Measurements from ENCODE around the gene CLEC4M.

Gene CLEC4M

DNA sequence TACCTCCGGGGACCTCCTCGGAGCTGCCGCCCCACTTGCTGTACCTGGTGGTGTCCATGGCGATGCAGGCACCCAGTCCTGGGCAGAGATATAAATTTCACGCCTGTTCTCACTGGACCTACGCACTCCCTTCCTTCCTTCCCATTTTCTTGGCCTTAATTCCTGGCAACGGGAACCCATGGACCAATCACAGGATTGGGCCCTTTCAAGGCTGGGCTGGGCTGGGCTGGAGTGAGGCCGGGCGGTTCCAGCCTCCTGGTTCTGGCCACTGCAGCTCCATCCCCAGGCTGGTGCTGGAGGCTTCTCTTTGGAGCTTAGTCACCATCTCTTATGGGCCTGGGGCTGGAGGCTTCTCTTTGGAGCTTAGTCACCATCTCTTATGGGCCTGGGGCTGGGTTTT, 31.0 kb upstream of the CLEC4M start, which contains the start of gene CLEC4G:
Gene CLEC4G (minus strand): TSS at position 66 of the 400 bp plus-strand sequence. CDS start 8 bp downstream, at position 58.
- Histone ChIP-seq H3K27me3 (ENCODE audit: low read length) (no peaks in the 10 kb centered on the region), H2AFZ (ENCODE audit: low read depth, low read length, severe bottlenecking) (no peak within 1 kb of the TSS), H3K9me3 (ENCODE audit: insufficient read depth, low read length) (no peaks in the 10 kb centered on the region), H4K20me1 (ENCODE audit: low read depth, low read length) (no peaks in the 10 kb centered on the region), H3K79me2 (ENCODE audit: insufficient read depth, low read length) (no peaks in the 10 kb centered on the region), H3F3A (ENCODE audit: insufficient read depth) (no peaks in the 10 kb centered on the region), H3K4me2 (ENCODE audit: low read depth, low read length, poor library complexity, severe bottlenecking) (no peak within 1 kb of the TSS), H3K9ac (ENCODE audit: low read length) (no peak within 1 kb of the TSS), H3K36me3 (ENCODE audit: low read length) (no peaks in the 10 kb centered on the region), H3K9me2 (replicated peaks; ENCODE audit: insufficient read depth, low read length) (no peaks in the 10 kb centered on the region), H3K4me3 (ENCODE audit: insufficient read depth, low read length, poor library complexity, severe bottlenecking) (no peak within 1 kb of the TSS), H3K27ac (ENCODE audit: low read depth, low read length) (no peak within 1 kb of the TSS)
- TF ChIP-seq EZH2phosphoT487 (conservative IDR thresholded peaks at IDR 0.05; ENCODE audit: low read length) = no peak
- TF ChIP-seq, protein P1, sequence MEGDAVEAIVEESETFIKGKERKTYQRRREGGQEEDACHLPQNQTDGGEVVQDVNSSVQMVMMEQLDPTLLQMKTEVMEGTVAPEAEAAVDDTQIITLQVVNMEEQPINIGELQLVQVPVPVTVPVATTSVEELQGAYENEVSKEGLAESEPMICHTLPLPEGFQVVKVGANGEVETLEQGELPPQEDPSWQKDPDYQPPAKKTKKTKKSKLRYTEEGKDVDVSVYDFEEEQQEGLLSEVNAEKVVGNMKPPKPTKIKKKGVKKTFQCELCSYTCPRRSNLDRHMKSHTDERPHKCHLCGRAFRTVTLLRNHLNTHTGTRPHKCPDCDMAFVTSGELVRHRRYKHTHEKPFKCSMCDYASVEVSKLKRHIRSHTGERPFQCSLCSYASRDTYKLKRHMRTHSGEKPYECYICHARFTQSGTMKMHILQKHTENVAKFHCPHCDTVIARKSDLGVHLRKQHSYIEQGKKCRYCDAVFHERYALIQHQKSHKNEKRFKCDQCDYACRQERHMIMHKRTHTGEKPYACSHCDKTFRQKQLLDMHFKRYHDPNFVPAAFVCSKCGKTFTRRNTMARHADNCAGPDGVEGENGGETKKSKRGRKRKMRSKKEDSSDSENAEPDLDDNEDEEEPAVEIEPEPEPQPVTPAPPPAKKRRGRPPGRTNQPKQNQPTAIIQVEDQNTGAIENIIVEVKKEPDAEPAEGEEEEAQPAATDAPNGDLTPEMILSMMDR (IDR thresholded peaks at IDR 0.05; ENCODE audit: insufficient read depth, low read length, poor library complexity, severe bottlenecking) = no peak

DNA sequence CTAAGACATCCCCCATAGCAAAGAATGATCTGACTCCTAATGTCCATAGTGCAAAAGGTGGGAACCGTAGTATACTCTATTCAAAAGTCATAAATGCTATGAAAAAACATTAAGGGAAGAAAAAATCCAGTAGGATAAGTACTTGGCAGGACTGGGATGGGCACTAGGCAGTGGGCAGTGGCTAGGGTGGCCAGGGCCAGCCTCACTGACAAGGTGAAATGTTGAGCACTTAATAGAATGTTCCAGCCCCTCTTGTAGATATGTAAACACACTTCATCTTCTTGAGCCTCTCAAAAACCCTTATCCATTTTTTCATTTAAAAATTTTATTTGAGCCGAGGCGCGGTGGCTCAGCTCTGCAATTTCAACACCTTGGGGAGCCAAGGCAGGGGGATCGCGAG, 29.7 kb upstream of the CLEC4M start:
- Histone ChIP-seq H3K27me3 (ENCODE audit: low read length) (no peaks in the 10 kb centered on the region), H3K9ac (ENCODE audit: low read length) (no peak overlapping the region)

DNA sequence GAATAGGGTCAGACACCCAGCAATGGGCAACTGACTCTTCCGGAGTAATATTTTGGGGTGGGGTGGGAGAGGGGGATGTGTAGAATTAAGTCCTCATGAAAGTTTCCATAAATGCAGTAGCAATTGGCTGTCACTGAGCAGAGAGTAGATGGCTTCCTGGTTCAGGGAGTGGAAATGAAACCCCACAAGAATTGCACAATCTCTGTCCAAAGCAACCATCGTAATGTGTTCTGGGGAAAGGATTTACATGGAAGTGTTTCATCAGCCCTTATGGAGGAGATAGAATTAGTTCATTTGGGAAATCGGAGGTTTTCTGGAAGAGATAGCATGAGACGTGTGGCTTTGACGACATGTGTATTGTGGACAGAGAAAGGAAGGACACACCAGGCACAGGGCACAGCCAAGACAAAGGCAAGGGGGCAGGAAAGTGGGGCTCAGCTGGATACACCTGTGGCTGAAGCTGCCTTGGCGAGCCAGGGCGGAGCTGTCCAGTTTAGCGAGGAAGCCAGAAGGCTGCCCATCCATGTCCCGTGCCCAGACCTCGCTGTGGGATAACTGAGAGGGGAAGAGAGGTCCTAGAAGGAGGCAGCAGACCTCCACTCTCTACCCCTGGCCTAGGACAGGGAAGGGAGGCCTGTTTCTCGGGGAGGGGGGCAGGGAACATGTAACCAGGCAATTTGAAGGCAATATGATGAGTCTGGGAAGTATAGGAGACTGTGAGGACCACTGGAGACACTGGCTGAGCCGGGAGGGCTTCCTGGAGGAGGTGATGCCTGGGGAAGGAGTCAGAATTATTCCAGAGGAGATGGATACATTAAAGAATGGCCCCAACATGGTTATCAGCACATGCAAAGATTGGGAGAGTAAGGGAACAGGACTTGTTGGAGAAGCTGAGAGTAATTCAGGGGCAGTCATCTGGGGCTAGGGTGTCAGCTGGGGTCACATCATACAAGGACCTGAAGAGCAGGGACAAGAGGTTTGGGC, 28.5 kb upstream of the CLEC4M start:
- Histone ChIP-seq H3K9me3 (ENCODE audit: insufficient read depth, low read length) (no peaks in the 10 kb centered on the region), H3K27ac (ENCODE audit: low read depth, low read length) (no peak overlapping the region), H3K27me3 (ENCODE audit: low read length) (no peaks in the 10 kb centered on the region), H3K36me3 (ENCODE audit: low read length) (no peaks in the 10 kb centered on the region), H2AFZ (ENCODE audit: low read depth, low read length, severe bottlenecking) (no peak overlapping the region), H3F3A (ENCODE audit: insufficient read depth) (no peaks in the 10 kb centered on the region), H3K9ac (ENCODE audit: low read length) (no peak overlapping the region), H3K4me2 (ENCODE audit: low read depth, low read length, poor library complexity, severe bottlenecking) (no peak overlapping the region), H3K4me3 (ENCODE audit: insufficient read depth, low read length, poor library complexity, severe bottlenecking) (no peak overlapping the region), H3K79me2 (ENCODE audit: insufficient read depth, low read length) (no peaks in the 10 kb centered on the region), H4K20me1 (ENCODE audit: low read depth, low read length) (no peaks in the 10 kb centered on the region), H3K9me2 (replicated peaks; ENCODE audit: insufficient read depth, low read length) (no peaks in the 10 kb centered on the region)
- TF ChIP-seq, protein P1 (IDR thresholded peaks at IDR 0.05; ENCODE audit: insufficient read depth, low read length, poor library complexity, severe bottlenecking) = no peak
- TF ChIP-seq EZH2phosphoT487 (conservative IDR thresholded peaks at IDR 0.05; ENCODE audit: low read length) = no peak

More for the DNA sequence above, 29.7 kb upstream of the CLEC4M start:
- Histone ChIP-seq H4K20me1 (ENCODE audit: low read depth, low read length) (no peaks in the 10 kb centered on the region), H3K9me2 (replicated peaks; ENCODE audit: insufficient read depth, low read length) (no peaks in the 10 kb centered on the region), H3F3A (ENCODE audit: insufficient read depth) (no peaks in the 10 kb centered on the region), H3K9me3 (ENCODE audit: insufficient read depth, low read length) (no peaks in the 10 kb centered on the region), H3K36me3 (ENCODE audit: low read length) (no peaks in the 10 kb centered on the region), H3K79me2 (ENCODE audit: insufficient read depth, low read length) (no peaks in the 10 kb centered on the region), H3K27ac (ENCODE audit: low read depth, low read length) (no peak overlapping the region), H3K4me2 (ENCODE audit: low read depth, low read length, poor library complexity, severe bottlenecking) (no peak overlapping the region), H2AFZ (ENCODE audit: low read depth, low read length, severe bottlenecking) (no peak overlapping the region), H3K4me3 (ENCODE audit: insufficient read depth, low read length, poor library complexity, severe bottlenecking) (no peak overlapping the region)
- TF ChIP-seq, protein P1 (IDR thresholded peaks at IDR 0.05; ENCODE audit: insufficient read depth, low read length, poor library complexity, severe bottlenecking) = no peak
- no peak for TF ChIP-seq EZH2phosphoT487 (conservative IDR thresholded peaks at IDR 0.05; ENCODE audit: low read length)

All from SU-DHL-6 (cell line).